ENCODE data around the gene ZNF592.

Gene ZNF592, protein sequence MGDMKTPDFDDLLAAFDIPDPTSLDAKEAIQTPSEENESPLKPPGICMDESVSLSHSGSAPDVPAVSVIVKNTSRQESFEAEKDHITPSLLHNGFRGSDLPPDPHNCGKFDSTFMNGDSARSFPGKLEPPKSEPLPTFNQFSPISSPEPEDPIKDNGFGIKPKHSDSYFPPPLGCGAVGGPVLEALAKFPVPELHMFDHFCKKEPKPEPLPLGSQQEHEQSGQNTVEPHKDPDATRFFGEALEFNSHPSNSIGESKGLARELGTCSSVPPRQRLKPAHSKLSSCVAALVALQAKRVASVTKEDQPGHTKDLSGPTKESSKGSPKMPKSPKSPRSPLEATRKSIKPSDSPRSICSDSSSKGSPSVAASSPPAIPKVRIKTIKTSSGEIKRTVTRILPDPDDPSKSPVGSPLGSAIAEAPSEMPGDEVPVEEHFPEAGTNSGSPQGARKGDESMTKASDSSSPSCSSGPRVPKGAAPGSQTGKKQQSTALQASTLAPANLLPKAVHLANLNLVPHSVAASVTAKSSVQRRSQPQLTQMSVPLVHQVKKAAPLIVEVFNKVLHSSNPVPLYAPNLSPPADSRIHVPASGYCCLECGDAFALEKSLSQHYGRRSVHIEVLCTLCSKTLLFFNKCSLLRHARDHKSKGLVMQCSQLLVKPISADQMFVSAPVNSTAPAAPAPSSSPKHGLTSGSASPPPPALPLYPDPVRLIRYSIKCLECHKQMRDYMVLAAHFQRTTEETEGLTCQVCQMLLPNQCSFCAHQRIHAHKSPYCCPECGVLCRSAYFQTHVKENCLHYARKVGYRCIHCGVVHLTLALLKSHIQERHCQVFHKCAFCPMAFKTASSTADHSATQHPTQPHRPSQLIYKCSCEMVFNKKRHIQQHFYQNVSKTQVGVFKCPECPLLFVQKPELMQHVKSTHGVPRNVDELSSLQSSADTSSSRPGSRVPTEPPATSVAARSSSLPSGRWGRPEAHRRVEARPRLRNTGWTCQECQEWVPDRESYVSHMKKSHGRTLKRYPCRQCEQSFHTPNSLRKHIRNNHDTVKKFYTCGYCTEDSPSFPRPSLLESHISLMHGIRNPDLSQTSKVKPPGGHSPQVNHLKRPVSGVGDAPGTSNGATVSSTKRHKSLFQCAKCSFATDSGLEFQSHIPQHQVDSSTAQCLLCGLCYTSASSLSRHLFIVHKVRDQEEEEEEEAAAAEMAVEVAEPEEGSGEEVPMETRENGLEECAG (N-terminal part only)

DNA sequence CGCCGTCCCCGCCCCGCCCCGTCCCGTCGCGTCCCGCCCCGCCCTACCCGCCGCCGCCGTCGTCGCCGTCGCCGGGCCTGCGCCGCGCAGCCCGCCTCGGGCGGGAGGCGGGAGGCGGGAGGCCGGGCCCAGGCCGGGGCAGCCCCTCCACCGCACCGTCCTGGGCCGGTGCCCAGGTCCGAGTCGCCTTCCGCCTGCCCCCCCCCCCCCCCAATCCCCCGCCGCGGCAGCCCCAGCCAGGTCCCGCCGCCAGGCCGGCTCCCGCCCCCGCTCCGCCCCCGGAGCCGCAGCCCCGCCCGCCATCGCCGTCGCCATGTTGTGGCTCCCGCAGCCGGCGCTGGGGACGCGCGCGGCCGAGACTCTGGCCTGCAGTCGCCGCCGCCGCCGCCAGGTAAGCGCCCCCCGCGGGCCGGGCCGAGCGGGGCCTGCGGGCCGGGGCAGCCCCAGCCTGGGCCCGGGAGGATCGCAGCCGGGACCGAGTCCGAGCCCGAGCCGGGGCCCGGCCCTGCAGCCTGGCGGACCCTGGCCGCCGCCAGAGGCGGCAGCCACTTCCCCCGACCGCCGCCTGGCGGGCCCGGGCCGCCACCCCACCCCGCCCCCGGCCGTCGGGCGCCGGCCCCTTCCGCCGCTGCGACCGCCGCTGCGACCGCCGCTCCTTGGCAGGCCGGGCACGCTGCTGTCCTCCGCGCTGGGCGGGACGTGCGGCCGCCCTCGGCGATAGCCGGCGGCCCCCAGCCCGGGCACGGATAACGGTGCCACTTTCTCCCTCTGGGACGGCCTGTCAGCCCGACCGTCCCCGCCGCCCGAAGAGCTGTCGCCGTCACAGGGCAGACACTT, at the start of gene ZNF592:
Gene ZNF592 (plus strand): TSS at position 319 of the 837 bp plus-strand sequence. CDS start 34,084 bp downstream, outside the sequence.
- Histone ChIP-seq H3K36me3 (ENCODE audit: insufficient read depth, low read depth, low read length) (no peaks in the 10 kb centered on the region), H3K4me3 (ENCODE audit: low read length) (peak within 1 kb of the TSS; percentile 91), H3K27me3 (ENCODE audit: insufficient read depth, low read length) (no peaks in the 10 kb centered on the region), H3K9ac (ENCODE audit: low read depth, low read length) (peak within 1 kb of the TSS; percentile 76), H3K27ac (ENCODE audit: low read length) (peak within 1 kb of the TSS; percentile 2), H3K4me1 (ENCODE audit: insufficient read depth, low read length) (peaks cover 14% of the 10 kb centered on the region), H3K9me3 (ENCODE audit: insufficient read depth, low read depth, low read length) (no peaks in the 10 kb centered on the region)

DNA sequence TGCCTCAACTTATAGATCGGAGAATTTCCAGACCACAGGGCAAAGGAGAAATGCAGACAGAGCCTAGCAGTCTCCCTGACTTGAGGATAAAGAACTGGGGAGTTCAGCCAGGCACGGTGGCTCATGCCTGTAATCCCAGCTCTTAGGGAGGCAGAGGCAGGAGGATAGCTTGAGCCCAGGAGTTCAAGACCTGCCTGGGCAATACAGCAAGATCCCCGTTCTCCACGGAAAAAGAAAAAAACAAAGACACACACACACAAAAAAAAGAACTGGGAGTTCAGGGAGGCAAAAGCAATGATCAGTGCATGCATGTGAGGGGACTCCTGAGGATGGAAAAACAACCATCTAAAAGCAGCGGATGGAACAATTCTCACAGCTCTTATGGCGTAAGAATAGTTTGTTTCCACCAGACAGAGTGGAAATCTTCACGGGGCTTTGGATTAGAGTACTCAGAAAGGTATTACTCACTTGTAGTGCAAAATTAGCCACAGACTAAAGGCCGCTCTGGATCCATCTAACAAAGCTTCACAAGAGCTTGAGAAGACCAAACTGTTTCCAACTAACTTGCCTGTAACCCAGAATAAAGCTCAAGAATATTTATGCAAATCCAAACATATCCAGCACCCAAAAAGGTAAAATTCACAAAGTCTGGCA, 48.7 kb upstream of the ZNF592 start:
- Histone ChIP-seq H3K36me3 (ENCODE audit: insufficient read depth, low read depth, low read length) (peaks cover 8% of the 10 kb centered on the region; the same call in 1 of the 2 replicates), H3K4me1 (ENCODE audit: insufficient read depth, low read length) (no peaks in the 10 kb centered on the region), H3K9me3 (ENCODE audit: insufficient read depth, low read depth, low read length) (no peaks in the 10 kb centered on the region)

DNA sequence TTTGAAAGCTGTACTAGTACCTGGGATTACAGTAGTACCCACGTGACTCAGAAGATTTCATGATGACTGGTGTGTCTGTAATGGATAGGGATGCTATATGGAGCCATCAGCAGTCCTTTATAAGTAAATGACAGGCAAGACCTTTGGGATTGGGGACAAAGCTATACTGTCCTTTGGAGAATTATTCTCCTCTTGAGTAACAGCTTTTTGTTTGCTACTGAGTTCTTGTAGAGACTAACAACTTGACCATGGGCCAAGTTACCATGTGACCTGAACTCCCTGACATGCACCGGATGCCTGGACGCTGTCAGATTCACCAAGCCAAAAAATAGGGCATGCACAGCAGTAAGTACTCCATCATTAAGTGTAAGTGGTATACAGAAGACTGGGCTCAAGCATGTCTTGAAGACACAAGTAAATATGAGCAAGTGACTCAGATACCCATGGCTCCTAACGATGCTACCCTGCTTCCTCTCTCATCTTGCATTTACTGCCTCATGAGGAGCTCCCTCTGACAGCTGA, 45.4 kb upstream of the ZNF592 start:
- no peak overlapping the region for H3K4me3 ChIP-seq (ENCODE audit: low read length)
- H3K9ac ChIP-seq (ENCODE audit: low read depth, low read length), result no peak overlapping the region
- no peak overlapping the region for H3K27ac ChIP-seq (ENCODE audit: low read length)
- H3K27me3 ChIP-seq (ENCODE audit: insufficient read depth, low read length), result no peaks in the 10 kb centered on the region
- H3K4me1 ChIP-seq (ENCODE audit: insufficient read depth, low read length), result no peaks in the 10 kb centered on the region
- peaks cover 11% of the 10 kb centered on the region; the same call in 1 of the 2 replicates for H3K36me3 ChIP-seq (ENCODE audit: insufficient read depth, low read depth, low read length)
- H3K9me3 ChIP-seq (ENCODE audit: insufficient read depth, low read depth, low read length), result no peaks in the 10 kb centered on the region

More for the DNA sequence above, 48.7 kb upstream of the ZNF592 start:
- H3K27me3 ChIP-seq (ENCODE audit: insufficient read depth, low read length), result no peaks in the 10 kb centered on the region
- no peak overlapping the region for H3K4me3 ChIP-seq (ENCODE audit: low read length)
- no peak overlapping the region for H3K9ac ChIP-seq (ENCODE audit: low read depth, low read length)
- no peak overlapping the region for H3K27ac ChIP-seq (ENCODE audit: low read length)

DNA sequence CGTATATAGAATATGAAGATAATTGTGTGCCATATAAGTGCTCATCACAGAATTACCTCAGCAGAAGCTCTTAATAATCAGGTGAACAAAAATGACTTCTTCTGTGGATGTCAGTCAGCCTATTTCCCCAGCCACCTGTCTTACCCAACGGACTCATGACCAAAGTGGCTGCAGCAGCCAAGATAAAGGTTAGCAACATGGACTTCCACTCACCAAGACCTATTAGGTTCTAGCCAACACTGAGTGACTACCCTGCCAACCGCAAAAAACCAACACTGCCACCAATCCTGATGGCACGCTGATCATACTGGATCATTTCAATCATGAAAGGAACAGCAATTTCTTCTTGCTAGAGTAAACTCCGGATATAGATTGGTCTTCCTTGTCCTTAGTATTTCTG, 44.6 kb upstream of the ZNF592 start:
- Histone ChIP-seq H3K9ac (ENCODE audit: low read depth, low read length) (no peak overlapping the region), H3K27me3 (ENCODE audit: insufficient read depth, low read length) (no peaks in the 10 kb centered on the region), H3K4me1 (ENCODE audit: insufficient read depth, low read length) (no peaks in the 10 kb centered on the region), H3K36me3 (ENCODE audit: insufficient read depth, low read depth, low read length) (peaks cover 17% of the 10 kb centered on the region; the same call in 1 of the 2 replicates), H3K4me3 (ENCODE audit: low read length) (no peak overlapping the region), H3K9me3 (ENCODE audit: insufficient read depth, low read depth, low read length) (no peaks in the 10 kb centered on the region), H3K27ac (ENCODE audit: low read length) (no peak overlapping the region)

DNA sequence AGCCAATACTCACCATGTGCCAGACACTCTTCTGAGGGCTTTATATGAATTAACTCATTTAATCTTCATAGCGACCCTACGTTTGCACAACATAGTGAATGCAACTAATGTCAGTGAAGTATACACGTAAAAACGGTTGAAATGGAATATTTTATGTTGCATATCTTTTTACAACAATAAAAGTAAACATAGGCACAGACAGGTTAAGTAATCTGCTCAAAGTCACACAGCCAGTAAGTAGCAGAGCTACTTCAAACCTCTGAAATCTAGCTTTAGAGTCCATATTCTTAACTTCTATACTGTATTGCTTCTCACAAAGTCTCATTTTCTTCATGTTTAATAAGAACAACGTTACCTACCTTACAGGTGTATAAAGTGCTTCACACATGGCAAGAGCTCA, 34.0 kb upstream of the ZNF592 start:
- no peaks in the 10 kb centered on the region for H3K27me3 ChIP-seq (ENCODE audit: insufficient read depth, low read length)
- H3K4me1 ChIP-seq (ENCODE audit: insufficient read depth, low read length), result peaks cover 6% of the 10 kb centered on the region
- no peak overlapping the region for H3K27ac ChIP-seq (ENCODE audit: low read length)
- H3K9ac ChIP-seq (ENCODE audit: low read depth, low read length), result peak overlapping the region; percentile 98; the same call in 1 of the 2 replicates
- H3K36me3 ChIP-seq (ENCODE audit: insufficient read depth, low read depth, low read length), result peaks cover 32% of the 10 kb centered on the region
- H3K9me3 ChIP-seq (ENCODE audit: insufficient read depth, low read depth, low read length), result no peaks in the 10 kb centered on the region
- H3K4me3 ChIP-seq (ENCODE audit: low read length), result peak overlapping the region; percentile 99

DNA sequence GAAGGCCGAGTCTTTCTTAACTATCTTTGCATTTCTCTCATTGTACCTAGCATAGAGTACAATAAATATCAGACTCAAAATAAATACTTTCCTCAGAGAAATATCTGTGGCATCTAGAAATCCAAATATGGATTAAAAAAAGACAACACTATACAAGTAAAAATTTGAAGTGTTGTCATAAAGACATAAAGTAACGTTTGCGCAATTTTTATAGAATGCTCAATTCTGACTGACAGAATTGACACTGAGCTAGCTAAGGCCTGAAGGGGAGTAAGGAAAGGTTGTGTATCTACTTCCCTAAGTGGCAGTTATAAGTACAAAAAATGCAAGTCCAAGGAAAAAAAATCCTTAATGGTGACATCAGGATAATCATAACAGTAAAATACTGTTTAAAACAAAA, 33.6 kb upstream of the ZNF592 start:
- peak overlapping the region; percentile 99 for H3K4me3 ChIP-seq (ENCODE audit: low read length)
- H3K27me3 ChIP-seq (ENCODE audit: insufficient read depth, low read length), result no peaks in the 10 kb centered on the region
- peaks cover 28% of the 10 kb centered on the region for H3K36me3 ChIP-seq (ENCODE audit: insufficient read depth, low read depth, low read length)
- peaks cover 6% of the 10 kb centered on the region for H3K4me1 ChIP-seq (ENCODE audit: insufficient read depth, low read length)
- no peak overlapping the region for H3K27ac ChIP-seq (ENCODE audit: low read length)
- H3K9ac ChIP-seq (ENCODE audit: low read depth, low read length), result peak overlapping the region; percentile 98
- H3K9me3 ChIP-seq (ENCODE audit: insufficient read depth, low read depth, low read length), result no peaks in the 10 kb centered on the region

DNA sequence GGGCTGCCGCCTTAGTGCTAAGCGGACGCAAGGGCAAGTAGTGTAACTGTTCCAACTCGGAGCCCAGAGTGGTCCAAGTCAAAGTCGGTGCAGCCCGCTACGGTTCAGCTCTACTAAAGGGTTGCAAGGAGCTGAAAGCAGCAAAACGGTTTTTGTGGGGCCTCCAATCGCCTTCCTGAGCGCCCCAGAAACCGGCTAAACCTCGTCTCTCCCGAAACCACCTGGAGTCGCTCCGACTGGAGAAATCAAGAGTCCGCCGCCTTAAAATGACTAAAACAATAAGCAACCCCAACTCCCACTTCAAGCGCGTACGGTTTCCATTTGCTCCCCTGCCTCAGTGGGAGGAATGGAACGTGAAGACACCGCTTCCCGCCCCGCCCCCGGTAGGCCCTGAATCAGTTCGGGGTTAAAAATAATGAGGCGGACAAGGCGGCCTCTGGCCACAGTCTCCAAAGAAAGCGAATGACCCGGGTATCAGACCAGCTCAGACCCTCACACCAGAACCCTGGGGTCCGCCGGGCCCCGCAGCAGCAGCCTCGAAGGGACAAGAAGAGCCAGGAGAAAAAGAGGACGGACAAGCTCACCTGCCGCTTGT, 32.9 kb upstream of the ZNF592 start:
- Histone ChIP-seq H3K27me3 (ENCODE audit: insufficient read depth, low read length) (no peaks in the 10 kb centered on the region), H3K27ac (ENCODE audit: low read length) (peak overlapping the region; percentile 67), H3K9me3 (ENCODE audit: insufficient read depth, low read depth, low read length) (no peaks in the 10 kb centered on the region), H3K36me3 (ENCODE audit: insufficient read depth, low read depth, low read length) (peaks cover 22% of the 10 kb centered on the region), H3K4me1 (ENCODE audit: insufficient read depth, low read length) (peaks cover 6% of the 10 kb centered on the region), H3K9ac (ENCODE audit: low read depth, low read length) (peak overlapping the region; percentile 98), H3K4me3 (ENCODE audit: low read length) (peak overlapping the region; percentile 99)

DNA sequence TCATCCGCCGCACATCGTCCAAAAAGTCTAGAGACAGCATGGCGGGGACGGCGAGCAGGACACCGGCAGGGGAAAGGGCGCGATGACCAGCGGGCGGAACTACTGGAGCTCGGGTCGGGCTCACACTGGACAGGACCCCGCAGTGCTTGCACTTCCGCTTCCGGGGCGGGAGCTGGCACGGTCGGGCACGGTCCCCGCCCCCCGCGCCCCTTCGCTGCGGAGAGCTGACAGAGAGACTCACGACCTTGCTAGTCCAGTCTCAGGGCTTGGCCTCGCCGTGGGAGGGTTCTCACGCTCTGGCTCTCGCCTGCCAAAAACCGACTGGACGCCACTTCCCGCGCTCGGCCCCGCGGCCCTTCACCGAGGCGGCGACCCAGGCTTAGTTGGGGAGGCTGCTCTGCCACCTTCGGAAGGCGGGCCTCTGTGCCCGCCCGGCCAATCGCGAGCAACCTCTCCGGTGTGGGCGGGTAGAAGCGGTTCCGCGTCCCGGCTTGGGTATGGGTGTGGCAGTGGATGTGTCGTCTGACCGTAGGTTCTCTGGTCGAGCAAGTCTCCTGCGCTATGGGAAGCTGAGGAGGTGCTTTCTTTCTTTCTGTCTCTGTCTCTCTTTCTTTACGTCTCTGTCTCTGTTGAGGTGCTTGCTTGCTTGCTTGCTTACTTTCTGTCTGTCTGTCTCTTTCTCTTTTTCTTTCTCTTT, 32.2 kb upstream of the ZNF592 start, which contains the start of gene SEC11A:
Gene SEC11A (minus strand): TSS at position 104 of the 697 bp plus-strand sequence. CDS start 64 bp downstream, at position 40.
- H3K27ac ChIP-seq (ENCODE audit: low read length), result peak within 1 kb of the TSS; percentile 85
- H3K36me3 ChIP-seq (ENCODE audit: insufficient read depth, low read depth, low read length), result peaks cover 16% of the 10 kb centered on the region
- peak within 1 kb of the TSS; percentile 99 for H3K4me3 ChIP-seq (ENCODE audit: low read length)
- H3K4me1 ChIP-seq (ENCODE audit: insufficient read depth, low read length), result peaks cover 6% of the 10 kb centered on the region
- no peaks in the 10 kb centered on the region for H3K9me3 ChIP-seq (ENCODE audit: insufficient read depth, low read depth, low read length)
- no peaks in the 10 kb centered on the region for H3K27me3 ChIP-seq (ENCODE audit: insufficient read depth, low read length)
- H3K9ac ChIP-seq (ENCODE audit: low read depth, low read length), result peak within 1 kb of the TSS; percentile 98

DNA sequence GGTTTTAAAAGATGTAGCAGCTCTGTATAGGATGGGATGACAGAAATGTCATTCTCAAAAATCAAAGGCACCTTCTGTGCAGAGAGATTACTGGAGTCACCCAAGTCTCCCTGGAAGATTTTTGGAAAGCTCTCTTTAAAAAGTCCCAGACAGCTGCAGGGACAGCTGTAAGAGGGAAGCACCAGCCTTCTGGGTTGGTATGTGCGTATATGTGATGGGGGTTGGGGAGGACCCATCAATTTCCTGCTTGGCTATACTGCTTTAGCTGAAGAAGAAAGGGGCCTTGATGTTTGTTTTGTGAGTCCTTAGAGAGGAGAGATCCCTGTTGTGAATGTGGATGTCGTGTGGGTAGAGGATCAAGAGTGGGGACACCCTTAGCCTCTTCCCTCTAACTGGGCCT, 27.0 kb upstream of the ZNF592 start:
- no peak overlapping the region for H3K9ac ChIP-seq (ENCODE audit: low read depth, low read length)
- H3K4me1 ChIP-seq (ENCODE audit: insufficient read depth, low read length), result no peaks in the 10 kb centered on the region

More for the DNA sequence above, 27.0 kb upstream of the ZNF592 start:
- no peaks in the 10 kb centered on the region for H3K36me3 ChIP-seq (ENCODE audit: insufficient read depth, low read depth, low read length)
- no peaks in the 10 kb centered on the region for H3K9me3 ChIP-seq (ENCODE audit: insufficient read depth, low read depth, low read length)
- no peaks in the 10 kb centered on the region for H3K27me3 ChIP-seq (ENCODE audit: insufficient read depth, low read length)
- no peak overlapping the region for H3K27ac ChIP-seq (ENCODE audit: low read length)
- no peak overlapping the region for H3K4me3 ChIP-seq (ENCODE audit: low read length)
